ENCODE measurements around the gene TBC1D10A. TPM values are rescaled to one million over a fixed set of nuclear protein-coding genes. Genes with fewer than 3 reads are reported as not detected.

Gene TBC1D10A
- total RNA-seq, 2 experiments from 2014 or later, result 38.9 to 41.8 TPM

- Histone ChIP-seq H3K27me3 (ENCODE audit: control insufficient read depth in 1 of 2, insufficient read depth in 2 of 2, low read length in 2 of 2) (no peaks in the 10 kb centered on the region), H3K36me3 (ENCODE audit: insufficient read depth, low read length) (no peaks in the 10 kb centered on the region), H3K27ac (ENCODE audit: low read depth in 1 of 2, low read length in 2 of 2) (no peak overlapping the region), H3K9me3 (ENCODE audit: control insufficient read depth in 1 of 2, insufficient read depth in 1 of 2, low read length in 2 of 2) (no peaks in the 10 kb centered on the region), H3K4me1 (ENCODE audit: insufficient read depth, low read length) (peaks cover 34% of the 10 kb centered on the region), H3K4me3 (ENCODE audit: low read length) (peak overlapping the region; percentile 22)
- no peak for TF ChIP-seq CTCF (IDR thresholded peaks at IDR 0.05)
- H3K4me3 Mint-ChIP-seq, result peak overlapping the region; percentile 3
- peaks cover 50% of the 10 kb centered on the region for H3K4me1 Mint-ChIP-seq (ENCODE audit: low read depth)
- H3K27me3 Mint-ChIP-seq, result no peaks in the 10 kb centered on the region
- no peaks in the 10 kb centered on the region for H3K9me3 Mint-ChIP-seq
- peak overlapping the region; percentile 25 for H3K27ac Mint-ChIP-seq
- intact Hi-C loops (cut with DNase I, micrococcal nuclease), result no loop called here
- ATAC-seq (ENCODE audit: poor library complexity), result peak; percentile 43
- DNase-seq, result peak in 1 of 14 experiments; percentile 34
- CTCF ChIA-PET, result no interaction called here
- peaks cover 5% of the 10 kb centered on the region for H3K36me3 Mint-ChIP-seq (ENCODE audit: low read depth)
- POLR2A ChIA-PET, result no interaction called here
These were observed 50.7 kb downstream of the TBC1D10A start for GRCh38 chr22:30276039-30276438.

- H3K4me3 ChIP-seq (ENCODE audit: low read length), result peak overlapping the region; percentile 22
- no peaks in the 10 kb centered on the region for H3K9me3 ChIP-seq (ENCODE audit: control insufficient read depth in 1 of 2, insufficient read depth in 1 of 2, low read length in 2 of 2)
- H3K4me1 ChIP-seq (ENCODE audit: insufficient read depth, low read length), result peaks cover 34% of the 10 kb centered on the region
- ChIA-PET POLR2A (no interaction called here), CTCF (interaction anchor here (0.6 kb wide), 1 partner anchor 12 kb away, joined by 3 read pairs; no protein-coding TSS in a partner anchor)
- TF ChIP-seq CTCF (IDR thresholded peaks at IDR 0.05), result no peak
- Mint-ChIP-seq H3K4me3 (peak overlapping the region; percentile 3), H3K27ac (peak overlapping the region; percentile 25), H3K36me3 (ENCODE audit: low read depth) (peaks cover 5% of the 10 kb centered on the region), H3K4me1 (ENCODE audit: low read depth) (peaks cover 50% of the 10 kb centered on the region), H3K9me3 (no peaks in the 10 kb centered on the region), H3K27me3 (no peaks in the 10 kb centered on the region)
- ATAC-seq (ENCODE audit: poor library complexity) (peak; percentile 88), DNase-seq (peak in 4 of 14 experiments; percentile 47 to 73 (median 68))
- no peaks in the 10 kb centered on the region for H3K36me3 ChIP-seq (ENCODE audit: insufficient read depth, low read length)
- H3K27ac ChIP-seq (ENCODE audit: low read depth in 1 of 2, low read length in 2 of 2), result no peak overlapping the region
- H3K27me3 ChIP-seq (ENCODE audit: control insufficient read depth in 1 of 2, insufficient read depth in 2 of 2, low read length in 2 of 2), result no peaks in the 10 kb centered on the region
- intact Hi-C loops (cut with DNase I, micrococcal nuclease), result no loop called here
These were observed 51.1 kb downstream of the TBC1D10A start for GRCh38 chr22:30275625-30276024.

GRCh38 chr22:30274437-30274812 is 52.3 kb downstream of the TBC1D10A start:
- no peaks in the 10 kb centered on the region for H3K27me3 ChIP-seq (ENCODE audit: control insufficient read depth in 1 of 2, insufficient read depth in 2 of 2, low read length in 2 of 2)
- no peak overlapping the region for H3K4me3 Mint-ChIP-seq
- no peak overlapping the region for H3K27ac ChIP-seq (ENCODE audit: low read depth in 1 of 2, low read length in 2 of 2)
- H3K9me3 ChIP-seq (ENCODE audit: control insufficient read depth in 1 of 2, insufficient read depth in 1 of 2, low read length in 2 of 2), result no peaks in the 10 kb centered on the region
- ChIA-PET POLR2A (no interaction called here), CTCF (no interaction called here)
- H3K27me3 Mint-ChIP-seq, result no peaks in the 10 kb centered on the region
- no peak overlapping the region for H3K4me3 ChIP-seq (ENCODE audit: low read length)
- H3K9me3 Mint-ChIP-seq, result no peaks in the 10 kb centered on the region
- peaks cover 27% of the 10 kb centered on the region for H3K4me1 ChIP-seq (ENCODE audit: insufficient read depth, low read length)
- H3K4me1 Mint-ChIP-seq (ENCODE audit: low read depth), result peaks cover 45% of the 10 kb centered on the region
- peak overlapping the region; percentile 42 for H3K27ac Mint-ChIP-seq
- no peak for TF ChIP-seq CTCF (IDR thresholded peaks at IDR 0.05)
- no peak for ATAC-seq (ENCODE audit: poor library complexity)
- no peak for DNase-seq
- H3K36me3 Mint-ChIP-seq (ENCODE audit: low read depth), result peaks cover 10% of the 10 kb centered on the region
- intact Hi-C loops (cut with DNase I, micrococcal nuclease), result no loop called here
- H3K36me3 ChIP-seq (ENCODE audit: insufficient read depth, low read length), result peaks cover 3% of the 10 kb centered on the region

Measured in CD4-positive, alpha-beta T cell (primary cell).